Stimulated activated CD4-positive, alpha-beta T cell treated with anti-CD3 and anti-CD28 coated beads, Interleukin-1b, Interleukin-23, amount 100 ng/mL, for 48 hours (primary cell): ENCODE measurements around the gene NDUFS4.
A peak's percentile ranks its signal among the peaks of the same experiment; 100 is the strongest.
"Not testable (repeated sequence)": the region's sequence is repeated elsewhere in the genome, so short reads cannot be mapped to it uniquely, and the experiment has no call there.

Experiments
- DNase-seq: peaks from one replicate; pipeline ENCODE4 v3.0.0-alpha.2; 2020

NDUFS4 gene

DNA sequence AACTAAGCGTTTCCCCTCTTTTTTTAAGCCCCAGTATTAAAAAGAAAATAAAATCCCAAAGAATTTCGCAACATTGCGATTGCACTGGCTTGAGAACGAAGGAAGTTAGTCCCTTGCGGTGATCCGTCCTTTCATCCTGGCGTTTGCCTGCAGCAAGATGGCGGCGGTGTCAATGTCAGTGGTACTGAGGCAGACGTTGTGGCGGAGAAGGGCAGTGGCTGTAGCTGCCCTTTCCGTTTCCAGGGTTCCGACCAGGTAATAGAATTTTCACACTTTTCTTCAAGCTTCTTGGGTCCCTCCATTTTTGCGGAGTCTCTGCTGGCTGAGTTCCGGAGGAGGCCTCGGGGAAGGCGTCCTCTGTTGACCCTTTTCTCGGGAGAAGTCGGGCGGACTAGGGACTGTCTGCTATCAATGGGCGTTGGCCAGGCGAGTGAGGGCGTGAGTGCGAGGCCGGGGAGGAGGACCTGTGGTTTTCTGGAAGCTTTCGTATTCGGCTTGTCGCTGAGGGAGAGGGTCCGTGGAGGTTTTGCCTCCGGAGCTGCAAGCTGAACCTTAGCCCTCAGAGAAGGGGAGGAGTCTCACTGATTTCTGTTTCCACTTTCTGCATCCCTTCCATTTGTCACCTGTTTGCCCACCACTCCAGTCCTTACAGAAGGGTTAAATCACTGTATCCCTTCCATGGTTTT is at the start of gene NDUFS4:
Gene NDUFS4 (plus strand): TSS at position 134 of the 686 bp plus-strand sequence. CDS start 24 bp downstream, at position 158.
- DNase-seq, result peak; percentile 80

GRCh38 chr5:53512539-53512938 is 47.9 kb upstream of the NDUFS4 start:
- no peak for DNase-seq

- no peak for DNase-seq
Observed at GRCh38 chr5:53515988-53516387, 44.5 kb upstream of the NDUFS4 start.

DNA sequence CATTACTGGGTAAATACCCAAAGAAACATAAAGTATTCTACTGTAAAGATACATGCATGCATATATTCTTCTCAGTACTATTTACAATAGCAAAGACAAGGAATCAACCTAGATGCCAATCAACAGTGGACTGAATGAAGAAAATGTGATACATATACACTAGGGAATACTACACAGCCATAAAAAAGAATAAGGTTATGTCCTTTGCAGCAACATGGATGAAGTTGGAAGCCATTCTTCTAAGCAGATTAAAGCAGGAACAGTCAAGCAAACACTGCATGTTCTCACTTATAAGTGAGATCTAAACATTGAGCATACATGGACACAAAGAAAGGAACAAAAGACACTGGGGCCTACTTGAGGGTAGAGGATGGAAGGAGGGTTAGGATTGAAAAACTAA is 39.6 kb upstream of the NDUFS4 start:
- DNase-seq, result no peak

- no peak for DNase-seq
Observed at GRCh38 chr5:53537711-53538110, 22.7 kb upstream of the NDUFS4 start.

- DNase-seq, result not testable (repeated sequence)
Observed at GRCh38 chr5:53540739-53541138, 19.7 kb upstream of the NDUFS4 start.

DNA sequence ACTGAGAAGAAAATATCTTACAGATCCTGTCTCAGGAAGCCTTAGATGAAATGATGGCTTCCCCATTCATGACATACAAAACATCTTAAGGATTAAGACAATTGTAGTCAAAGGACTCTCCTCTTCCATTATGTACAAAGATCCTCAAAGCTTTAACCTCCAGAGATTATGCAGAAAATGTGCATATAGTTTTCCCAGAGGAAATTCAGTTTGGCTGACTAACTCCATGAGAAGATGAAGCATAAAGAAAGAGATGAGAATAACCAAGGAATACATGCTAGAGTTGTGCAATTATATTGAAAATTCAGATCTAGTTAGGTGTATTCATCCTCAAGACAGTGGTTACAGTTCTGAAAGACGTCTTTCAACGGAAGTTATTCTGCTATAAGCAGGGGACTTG is 18.6 kb upstream of the NDUFS4 start:
- no peak for DNase-seq

- DNase-seq, result no peak
Observed at GRCh38 chr5:53542926-53543325, 17.5 kb upstream of the NDUFS4 start.

DNA sequence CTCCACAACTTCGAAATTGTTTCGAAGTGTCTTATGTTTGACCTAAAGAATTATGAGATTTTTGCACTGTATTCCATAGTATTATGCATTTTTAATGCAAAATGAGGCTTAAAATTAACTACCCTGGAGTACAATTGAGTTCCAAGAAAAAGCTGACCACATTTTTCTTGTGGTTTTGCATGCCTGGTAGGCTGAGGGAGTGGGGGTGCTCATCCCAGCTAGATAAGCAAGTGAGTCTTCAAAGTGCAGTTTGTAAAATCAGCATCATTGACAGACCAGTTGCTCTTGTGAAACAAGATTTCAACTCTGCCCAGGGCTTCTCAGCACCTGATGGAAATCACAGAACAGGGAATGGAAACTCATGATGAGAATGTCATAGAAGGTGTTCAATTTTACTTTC is 17.0 kb upstream of the NDUFS4 start:
- DNase-seq, result no peak

GRCh38 chr5:53545744-53546143 is 14.7 kb upstream of the NDUFS4 start:
- no peak for DNase-seq

DNA sequence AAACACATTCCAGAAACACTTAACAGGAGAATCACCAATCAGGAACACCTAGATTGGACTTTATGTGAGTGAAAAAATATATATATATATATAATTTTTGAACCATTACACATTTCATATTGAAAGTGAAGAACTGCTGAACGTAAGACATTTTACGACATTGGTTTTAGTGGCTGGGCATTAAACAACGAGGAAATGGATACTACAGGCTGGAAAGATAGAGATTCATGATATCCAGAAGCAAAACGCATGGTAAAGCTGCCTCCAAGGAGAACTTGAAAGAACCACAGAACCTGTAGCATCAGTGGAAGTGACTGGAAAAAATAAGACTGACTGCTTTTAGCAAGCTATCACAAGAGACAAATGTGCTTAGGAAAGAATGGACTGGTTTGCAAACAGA is 13.2 kb upstream of the NDUFS4 start:
- no peak for DNase-seq

GRCh38 chr5:53548501-53548900 is 11.9 kb upstream of the NDUFS4 start:
- DNase-seq, result not testable (repeated sequence)

- no peak for DNase-seq
Observed at GRCh38 chr5:53549792-53550191, 10.6 kb upstream of the NDUFS4 start.

DNA sequence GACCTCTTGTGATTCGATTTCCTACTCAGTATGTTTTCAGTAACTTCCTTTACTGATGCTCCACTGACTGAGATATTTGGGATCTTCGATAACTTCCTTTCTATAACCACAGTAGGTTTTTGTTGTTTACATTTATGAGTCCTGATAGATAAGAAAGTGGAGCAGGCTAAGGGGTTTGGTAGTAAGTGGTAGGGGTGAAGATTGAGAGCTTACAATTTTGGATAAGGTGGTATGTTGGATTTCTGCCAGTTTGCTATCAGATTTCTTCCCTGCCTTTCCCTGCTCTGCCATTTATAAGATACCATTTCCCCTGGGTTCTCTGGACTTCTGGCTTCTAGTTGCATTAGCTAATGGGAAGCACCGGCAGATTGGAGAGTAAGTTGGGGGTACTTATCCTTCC is 7.9 kb upstream of the NDUFS4 start:
- DNase-seq, result no peak

- no peak for DNase-seq
Observed at GRCh38 chr5:53554444-53554843, 6.0 kb upstream of the NDUFS4 start.

DNA sequence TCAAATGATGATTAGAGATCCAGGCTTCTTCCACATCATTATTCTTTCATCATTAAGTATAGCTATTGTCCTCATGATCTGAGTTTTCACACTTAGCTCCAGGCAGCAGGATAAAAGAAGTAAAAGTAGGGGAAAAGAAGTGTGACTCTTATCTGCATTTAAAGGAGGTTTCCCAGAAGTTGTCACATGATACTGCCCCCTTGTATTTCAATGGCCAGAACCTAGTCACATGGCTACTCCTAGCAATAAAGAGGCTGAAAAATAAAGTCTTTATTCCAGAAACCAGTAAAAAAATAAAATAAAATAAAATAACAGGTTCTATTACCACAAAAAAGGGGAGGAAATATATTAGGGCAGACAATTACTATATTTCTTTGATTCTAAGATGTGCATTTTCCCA is 5.3 kb upstream of the NDUFS4 start:
- DNase-seq, result no peak

DNA sequence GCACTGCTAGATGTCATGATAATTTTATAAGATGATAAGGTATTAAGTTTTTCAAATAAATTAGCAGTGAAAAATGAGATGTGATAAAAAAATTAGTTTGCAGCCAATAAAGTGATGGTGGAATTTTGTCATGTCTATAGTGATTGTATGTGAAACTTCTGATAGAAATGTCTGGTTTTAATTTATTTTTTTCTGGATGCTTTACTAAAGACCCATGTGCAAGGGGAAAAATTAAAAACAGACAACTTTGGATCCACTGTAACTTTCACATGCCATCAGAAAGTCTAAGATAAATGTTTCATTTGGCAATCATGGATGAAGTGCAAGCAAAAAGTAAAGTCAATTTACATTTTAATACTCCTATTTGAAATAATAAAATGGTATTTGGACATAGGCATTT is 4.4 kb upstream of the NDUFS4 start:
- DNase-seq, result no peak

DNA sequence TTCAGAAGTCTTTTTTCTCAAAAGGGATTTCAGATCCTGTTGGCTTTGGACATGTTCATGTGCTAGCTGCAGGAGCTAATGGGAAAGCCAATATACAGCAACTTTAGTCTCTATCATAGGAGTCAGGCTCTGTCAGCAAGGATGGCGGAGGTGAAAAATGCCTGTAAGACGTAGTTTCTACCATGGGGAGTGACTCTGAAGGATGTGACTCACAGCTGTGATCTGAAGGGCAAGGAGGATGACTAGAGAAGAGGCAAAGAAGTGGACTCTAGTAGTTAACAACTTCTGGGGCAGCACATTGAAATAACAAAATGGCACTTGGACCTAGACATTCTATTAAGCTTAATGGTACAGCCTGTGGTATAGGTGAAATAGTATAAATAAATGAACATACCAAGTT is 3.1 kb upstream of the NDUFS4 start:
- DNase-seq, result no peak

- no peak for DNase-seq
Observed at GRCh38 chr5:53558966-53559365, 1.5 kb upstream of the NDUFS4 start.

DNA sequence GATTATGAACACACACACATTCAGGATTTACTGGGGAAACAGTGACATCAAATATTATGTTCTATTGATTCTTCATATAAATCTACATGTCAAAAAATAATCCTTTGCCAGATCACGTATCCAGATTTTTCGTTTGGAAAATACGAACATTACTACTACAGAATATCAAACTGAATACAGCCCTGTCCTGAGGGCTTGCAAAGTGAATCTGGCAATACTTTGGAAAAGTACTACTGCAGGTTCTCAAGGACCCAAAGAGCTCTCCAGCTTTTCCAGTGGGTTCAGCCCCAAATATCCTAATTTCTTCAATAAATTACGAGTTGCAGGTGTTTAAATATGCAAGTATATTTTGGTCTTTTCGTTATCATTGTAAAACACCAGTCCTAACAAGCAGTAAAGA is 411 bp upstream of the NDUFS4 start:
- DNase-seq, result no peak

GRCh38 chr5:53568401-53568800 is 8.0 kb downstream of the NDUFS4 start:
- no peak for DNase-seq

DNA sequence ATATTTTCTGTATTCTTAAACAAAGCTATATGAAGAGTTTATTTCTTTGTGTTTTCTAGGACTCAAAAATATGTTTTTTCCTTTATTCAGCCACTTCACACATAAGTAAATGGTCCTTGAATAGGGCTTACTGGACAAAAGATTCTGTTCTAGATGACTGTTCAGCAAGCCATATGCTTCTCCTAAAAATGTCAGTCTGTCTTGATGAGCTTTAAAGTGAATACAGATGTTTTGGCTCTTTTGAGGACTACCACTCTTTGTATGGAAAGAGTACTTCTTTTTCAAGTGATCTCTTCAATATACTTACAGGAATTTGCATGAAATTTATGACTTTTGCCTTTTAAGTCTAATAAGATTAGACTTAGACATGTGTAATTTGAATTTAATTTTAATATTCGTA is 8.4 kb downstream of the NDUFS4 start:
- DNase-seq, result no peak

- DNase-seq, result no peak
Observed at GRCh38 chr5:53569453-53569852, 9.0 kb downstream of the NDUFS4 start.

GRCh38 chr5:53571403-53571802 is 11.0 kb downstream of the NDUFS4 start:
- no peak for DNase-seq

DNA sequence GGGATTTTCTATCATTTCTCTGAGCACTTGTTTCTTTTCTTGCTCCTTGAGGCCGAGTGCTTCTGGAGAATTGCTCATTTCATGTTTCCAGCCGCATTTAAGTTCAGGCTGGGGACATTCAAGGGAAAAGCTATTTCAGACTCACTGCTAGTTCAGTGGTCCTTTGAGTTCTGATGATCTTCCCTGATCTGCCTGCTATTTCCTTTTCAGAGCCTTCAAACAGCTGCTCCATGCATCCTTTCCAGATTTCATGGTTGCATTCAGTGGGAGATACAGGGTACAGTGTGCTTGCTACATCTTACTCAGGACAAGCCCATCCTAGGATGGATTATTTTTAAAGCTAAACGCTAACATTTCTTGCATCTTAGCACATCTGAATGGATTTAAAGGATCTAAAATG is 14.7 kb downstream of the NDUFS4 start:
- DNase-seq, result no peak

- no peak for DNase-seq
Observed at GRCh38 chr5:53575831-53576230, 15.4 kb downstream of the NDUFS4 start.
